Measurements from ENCODE around the gene NUDT4. TPM values are rescaled to one million over a fixed set of nuclear protein-coding genes. Genes with fewer than 3 reads are reported as not detected.
A peak's percentile ranks its signal among the peaks of the same experiment; 100 is the strongest.

Gene NUDT4
- total RNA-seq, 3 donors from 2014 or later = 51.1 to 94.3 (median 72.4) TPM

DNA sequence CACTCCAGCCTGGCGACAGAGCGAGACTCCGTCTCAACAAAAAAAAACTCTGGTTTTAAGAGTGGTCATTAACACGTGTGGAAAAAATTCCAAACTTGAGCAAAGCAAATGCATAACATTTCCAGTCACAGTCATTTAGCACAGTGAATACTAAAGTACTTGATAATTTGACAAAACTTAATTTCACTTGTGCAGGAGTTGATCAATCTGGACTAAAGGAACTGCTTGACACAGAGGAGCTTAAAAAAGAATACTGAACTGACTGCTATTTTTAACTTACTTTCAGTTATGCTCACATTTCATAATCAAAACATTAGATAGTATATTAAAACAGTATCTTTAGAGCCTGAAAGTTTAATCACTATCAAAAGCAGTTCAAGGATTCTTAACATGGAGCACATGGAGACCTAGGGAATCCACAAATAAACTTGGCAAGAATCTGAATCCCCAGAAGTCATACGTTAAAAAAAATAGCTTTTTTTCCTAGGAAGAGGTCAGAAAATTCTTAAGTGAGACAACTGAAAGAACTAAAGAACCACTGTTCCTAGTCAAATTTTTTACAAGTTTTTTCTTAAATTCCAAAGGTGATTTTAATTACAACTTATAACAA, 56.6 kb downstream of the NUDT4 start:
- Histone ChIP-seq H3K9me3 (no peaks in the 10 kb centered on the region), H3K4me3 (no peak overlapping the region), H3K27ac (no peak overlapping the region), H3K27me3 (no peaks in the 10 kb centered on the region), H3K36me3 (no peaks in the 10 kb centered on the region), H3K4me1 (no peaks in the 10 kb centered on the region)
- DNase-seq (ENCODE audit: low spot score in 2 of 2) = no peak
- TF ChIP-seq, protein P1, sequence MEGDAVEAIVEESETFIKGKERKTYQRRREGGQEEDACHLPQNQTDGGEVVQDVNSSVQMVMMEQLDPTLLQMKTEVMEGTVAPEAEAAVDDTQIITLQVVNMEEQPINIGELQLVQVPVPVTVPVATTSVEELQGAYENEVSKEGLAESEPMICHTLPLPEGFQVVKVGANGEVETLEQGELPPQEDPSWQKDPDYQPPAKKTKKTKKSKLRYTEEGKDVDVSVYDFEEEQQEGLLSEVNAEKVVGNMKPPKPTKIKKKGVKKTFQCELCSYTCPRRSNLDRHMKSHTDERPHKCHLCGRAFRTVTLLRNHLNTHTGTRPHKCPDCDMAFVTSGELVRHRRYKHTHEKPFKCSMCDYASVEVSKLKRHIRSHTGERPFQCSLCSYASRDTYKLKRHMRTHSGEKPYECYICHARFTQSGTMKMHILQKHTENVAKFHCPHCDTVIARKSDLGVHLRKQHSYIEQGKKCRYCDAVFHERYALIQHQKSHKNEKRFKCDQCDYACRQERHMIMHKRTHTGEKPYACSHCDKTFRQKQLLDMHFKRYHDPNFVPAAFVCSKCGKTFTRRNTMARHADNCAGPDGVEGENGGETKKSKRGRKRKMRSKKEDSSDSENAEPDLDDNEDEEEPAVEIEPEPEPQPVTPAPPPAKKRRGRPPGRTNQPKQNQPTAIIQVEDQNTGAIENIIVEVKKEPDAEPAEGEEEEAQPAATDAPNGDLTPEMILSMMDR (IDR thresholded peaks at IDR 0.05) = no peak
- no peak for TF ChIP-seq POLR2AphosphoS5 (IDR thresholded peaks at IDR 0.05)
- no peak for TF ChIP-seq POLR2A (IDR thresholded peaks at IDR 0.05)
- intact Hi-C loops (cut with DNase I; ENCODE audit: low total_unique reads) = no loop called here

DNA sequence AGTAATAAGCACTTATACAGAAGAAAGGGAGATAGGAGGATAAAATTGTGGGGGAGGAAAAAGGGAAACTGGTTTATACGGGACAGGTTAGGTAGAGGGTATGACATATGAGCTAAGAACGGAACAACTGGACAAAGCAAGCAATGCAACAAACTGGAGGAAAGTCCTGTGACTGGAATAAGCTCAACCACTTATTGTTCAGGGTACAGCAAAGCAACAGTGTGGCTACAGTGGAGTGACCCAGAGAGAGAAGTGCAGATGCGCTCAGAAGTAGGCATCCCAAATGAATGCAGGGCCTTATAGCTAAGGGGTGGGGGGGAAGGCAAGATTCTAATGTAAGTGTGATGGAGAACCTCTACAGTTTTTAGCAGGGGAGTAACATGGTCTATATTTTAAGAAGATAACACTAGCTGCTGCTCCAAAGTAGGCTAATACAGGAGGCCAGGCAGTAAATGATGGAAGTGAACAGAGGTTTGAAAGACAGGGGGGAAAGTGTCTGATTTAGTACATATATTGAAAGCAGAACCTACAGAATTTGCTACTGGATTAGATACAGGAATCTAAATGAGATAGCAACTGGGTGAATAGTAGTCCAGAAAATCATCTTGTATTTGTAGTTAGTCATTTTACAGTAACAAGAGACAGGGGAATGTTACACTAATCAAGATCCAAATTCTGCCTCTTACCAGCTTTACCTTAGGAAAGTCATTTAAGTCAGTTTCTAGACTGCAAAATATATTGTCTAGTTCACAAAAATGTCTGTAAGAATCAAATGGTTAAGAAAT, 60.7 kb downstream of the NUDT4 start:
- intact Hi-C loops (cut with DNase I; ENCODE audit: low total_unique reads) = no loop called here
- Histone ChIP-seq H3K9me3 (no peaks in the 10 kb centered on the region), H3K4me1 (peaks cover 0 to 3% of the 10 kb centered on the region in 2 donors), H3K36me3 (no peaks in the 10 kb centered on the region), H3K27me3 (no peaks in the 10 kb centered on the region), H3K4me3 (no peak overlapping the region), H3K27ac (no peak overlapping the region)
- no peak for DNase-seq (ENCODE audit: low spot score in 2 of 2)
- TF ChIP-seq, protein P1 (IDR thresholded peaks at IDR 0.05) = no peak
- no peak for TF ChIP-seq POLR2AphosphoS5 (IDR thresholded peaks at IDR 0.05)
- no peak for TF ChIP-seq POLR2A (IDR thresholded peaks at IDR 0.05)

DNA sequence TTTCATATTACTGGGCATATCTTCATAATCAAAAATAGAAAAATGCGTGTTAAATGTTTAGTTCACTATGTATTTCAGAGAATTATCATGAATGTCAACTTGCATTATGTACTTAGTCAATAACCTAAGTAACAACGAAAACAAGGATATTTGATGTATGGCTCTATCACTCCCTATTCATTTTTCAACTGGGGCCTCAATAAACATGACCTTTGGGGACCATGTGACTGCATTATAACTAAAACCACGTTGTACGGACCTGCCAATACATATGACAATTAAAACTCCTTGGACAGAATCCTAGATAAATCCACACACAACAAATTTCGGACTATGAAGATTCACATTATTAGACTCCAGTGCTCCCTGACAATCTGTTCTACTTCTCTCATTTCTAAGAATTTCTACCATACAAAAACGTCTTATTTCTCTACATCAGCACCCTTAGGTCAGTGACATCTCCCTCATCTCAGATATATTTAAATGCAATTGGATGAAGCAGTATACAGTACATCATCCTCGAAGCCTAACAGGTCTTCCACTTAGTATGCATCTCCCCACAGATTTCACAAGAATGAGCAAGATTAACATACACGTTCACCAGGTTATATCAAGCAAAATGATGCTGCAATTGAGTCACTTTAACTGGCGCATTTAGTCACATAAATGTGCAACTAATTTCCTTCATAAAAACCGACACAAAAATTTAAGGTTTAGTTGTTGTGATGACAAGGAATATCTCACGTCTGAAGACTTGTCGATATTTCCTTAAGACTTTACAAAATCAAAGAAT, 62.5 kb downstream of the NUDT4 start:
- Histone ChIP-seq H3K9me3 (no peaks in the 10 kb centered on the region), H3K4me1 (peaks cover 0 to 3% of the 10 kb centered on the region in 2 donors), H3K27me3 (no peaks in the 10 kb centered on the region), H3K4me3 (peak overlapping the region; percentile 87 to 99 (median 98)), H3K36me3 (no peaks in the 10 kb centered on the region), H3K27ac (no peak overlapping the region)
- TF ChIP-seq, protein P1 (IDR thresholded peaks at IDR 0.05) = no peak
- TF ChIP-seq POLR2AphosphoS5 (IDR thresholded peaks at IDR 0.05) (no peak), POLR2A (IDR thresholded peaks at IDR 0.05) (no peak)
- no peak for DNase-seq (ENCODE audit: low spot score in 2 of 2)
- intact Hi-C loops (cut with DNase I; ENCODE audit: low total_unique reads) = no loop called here

DNA sequence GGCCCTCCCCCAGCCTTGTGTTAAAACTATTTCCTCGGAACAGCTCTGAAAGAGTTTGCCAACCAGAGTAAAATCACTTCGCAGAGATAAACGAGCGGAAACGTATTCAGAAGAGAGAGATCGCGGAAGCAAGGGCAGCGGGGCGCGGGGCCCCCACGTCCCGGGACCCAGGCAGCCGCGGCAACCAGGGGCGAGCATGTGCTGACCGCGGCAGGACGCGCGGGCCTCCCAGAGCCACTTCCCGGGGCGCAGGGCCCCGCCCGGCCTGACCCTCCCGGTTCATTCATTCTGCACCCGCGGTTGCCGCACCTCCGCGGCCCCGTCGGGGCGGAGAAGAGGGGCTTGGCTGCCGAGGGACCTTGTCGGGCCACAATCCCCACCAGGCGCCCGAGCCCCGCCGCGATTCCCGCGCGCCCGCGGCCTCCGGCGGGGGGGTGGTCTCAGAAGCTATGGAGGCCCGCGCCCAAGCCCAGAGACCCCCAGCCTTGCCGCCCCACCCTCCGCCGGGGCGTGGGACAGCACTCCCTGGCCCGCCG, 63.4 kb downstream of the NUDT4 start:
- intact Hi-C loops (cut with DNase I; ENCODE audit: low total_unique reads) = no loop called here
- peak overlapping the region; percentile 87 to 99 (median 98) for H3K4me3 ChIP-seq
- no peaks in the 10 kb centered on the region for H3K36me3 ChIP-seq
- DNase-seq (ENCODE audit: low spot score in 2 of 2) = no peak
- H3K27me3 ChIP-seq = no peaks in the 10 kb centered on the region
- peak overlapping the region; percentile 94 to 97 for H3K27ac ChIP-seq
- peaks cover 0 to 3% of the 10 kb centered on the region in 2 donors for H3K4me1 ChIP-seq
- TF ChIP-seq POLR2A (IDR thresholded peaks at IDR 0.05) (no peak), POLR2AphosphoS5 (IDR thresholded peaks at IDR 0.05) (no peak)
- TF ChIP-seq, protein P1 (IDR thresholded peaks at IDR 0.05) = no peak
- no peaks in the 10 kb centered on the region for H3K9me3 ChIP-seq

Measured in breast epithelium (tissue), 4 donors.